Testis (tissue), 2 donors: ENCODE measurements around the gene RERE.

ENCODE experiments used
- CTCF ChIP-seq, 3 experiments: fragments of 450-650 bp in 2 of 3; fragments of 200-600 bp in 1 of 3; sonication (generic) in 1 of 3; IDR thresholded peaks; one replicate each; pipeline ENCODE4 v1.5.1; 2016 to 2019; ENCODE audit warnings: antibody characterized with exemption in 3 of 3, mild to moderate bottlenecking in 2 of 3, moderate library complexity in 1 of 3
- POLR2A ChIP-seq: fragments of 450-650 bp; IDR thresholded peaks from one replicate; pipeline ENCODE4 v1.6.1; 2017; ENCODE audit warnings: antibody characterized with exemption, mild to moderate bottlenecking, moderate library complexity

- TF ChIP-seq CTCF (IDR thresholded peaks at IDR 0.05) (no peak), POLR2A (no peak)
Measured at GRCh38 chr1:8698012-8698630, 119.3 kb downstream of the RERE start.
